Activated CD4-positive, alpha-beta T cell treated with anti-CD3 and anti-CD28 coated beads for 36 hours (primary cell): Measurements from ENCODE around the gene GCNT3. TPM values are rescaled to one million over a fixed set of nuclear protein-coding genes. Genes with fewer than 3 reads are reported as not detected.

ENCODE experiments used
- ATAC-seq: fragments of 200-7000 bp; cut with Tn5 transposase; one replicate; pipeline ENCODE4 v1.10.0; 2021; ENCODE audit warnings: mild to moderate bottlenecking, moderate library complexity
- CTCF ChIA-PET: fragments of 350-600 bp; sonication (Branson Sonifier 250); formaldehyde crosslinking; loops from one replicate; lab custom pipeline; 2021; ENCODE audit warnings: antibody characterized with exemption; lab: Charles Lee
- POLR2A ChIA-PET: fragments of 350-600 bp; sonication (Branson Sonifier 250); formaldehyde crosslinking; loops from one replicate; lab custom pipeline; 2021; ENCODE audit warnings: antibody characterized with exemption, inconsistent platforms; lab: Charles Lee
- DNase-seq: peaks from one replicate; pipeline ENCODE4 v3.0.0-alpha.2; 2020
- H3K27ac Mint-ChIP-seq: one replicate; pipeline ENCODE4 v1.8.0; 2021; ENCODE audit warnings: mixed read lengths
- H3K27me3 Mint-ChIP-seq: one replicate; pipeline ENCODE4 v1.8.0; 2021; ENCODE audit warnings: mixed read lengths
- H3K36me3 Mint-ChIP-seq: one replicate; pipeline ENCODE4 v1.8.0; 2021; ENCODE audit warnings: low read depth, mixed read lengths
- H3K4me1 Mint-ChIP-seq: one replicate; pipeline ENCODE4 v1.8.0; 2021; ENCODE audit warnings: mixed read lengths
- H3K4me3 Mint-ChIP-seq: one replicate; pipeline ENCODE4 v1.8.0; 2021; ENCODE audit warnings: mild to moderate bottlenecking, moderate library complexity, mixed read lengths
- H3K9me3 Mint-ChIP-seq: one replicate; pipeline ENCODE4 v1.8.0; 2021; ENCODE audit warnings: low read depth, mixed read lengths
- intact Hi-C, 2 experiments: fragments of 100-400 bp; cut with DNase I in 1 of 2; cut with micrococcal nuclease in 1 of 2; formaldehyde crosslinking; loops; one replicate each; pipeline versions ENCODE4 v1.14.2 to v1.15.1; 2022 to 2024; cut with DNase I, micrococcal nuclease
- total RNA-seq, 2 experiments: library from RNA; stranded (reverse); gene quantifications; one replicate each; pipeline ENCODE4 v1.2.3, GENCODE V29; 2021

The GCNT3 gene
- total RNA-seq, 2 experiments from 2014 or later: not detected

- POLR2A ChIA-PET: interaction anchor here (0.7 kb wide), 2 partner anchors 67 to 599 kb away, joined by 4 to 10 read pairs; no protein-coding TSS in a partner anchor
- CTCF ChIA-PET: interaction anchor here (0.6 to 1.2 kb wide), 6 partner anchors 14 to 591 kb away, joined by 3 to 4 read pairs (median 3); no protein-coding TSS in a partner anchor
- H3K9me3 Mint-ChIP-seq: no peaks in the 10 kb centered on the region
Measured at GRCh38 chr15:59591356-59591755, 20.2 kb upstream of the GCNT3 start.

GRCh38 chr15:59594493-59594942 is 17.1 kb upstream of the GCNT3 start:
- H3K36me3 Mint-ChIP-seq: no peaks in the 10 kb centered on the region
- H3K9me3 Mint-ChIP-seq: no peaks in the 10 kb centered on the region
- no peak overlapping the region for H3K4me3 Mint-ChIP-seq
- POLR2A ChIA-PET: no interaction called here
- no peak overlapping the region for H3K27ac Mint-ChIP-seq
- no peak for ATAC-seq
- H3K27me3 Mint-ChIP-seq: peaks cover 4% of the 10 kb centered on the region
- no peak for DNase-seq
- CTCF ChIA-PET: interaction anchor here (0.9 to 1.0 kb wide), 2 partner anchors 10 to 17 kb away, joined by 3 read pairs; partner anchors contain the start of gene GCNT3
- intact Hi-C loops: no loop called here
- peaks cover 18% of the 10 kb centered on the region for H3K4me1 Mint-ChIP-seq

More at GRCh38 chr15:59591356-59591755, 20.2 kb upstream of the GCNT3 start:
- Mint-ChIP-seq H3K4me1 (peaks cover 30% of the 10 kb centered on the region), H3K27ac (no peak overlapping the region), H3K4me3 (no peak overlapping the region), H3K27me3 (peaks cover 4% of the 10 kb centered on the region), H3K36me3 (no peaks in the 10 kb centered on the region)
- intact Hi-C loops: loop anchor here in 1 of 2 experiments (2.0 kb wide), 1 partner anchor 97 kb away; the partner anchor contains the start of gene BNIP2
- no peak for DNase-seq
- no peak for ATAC-seq

DNA sequence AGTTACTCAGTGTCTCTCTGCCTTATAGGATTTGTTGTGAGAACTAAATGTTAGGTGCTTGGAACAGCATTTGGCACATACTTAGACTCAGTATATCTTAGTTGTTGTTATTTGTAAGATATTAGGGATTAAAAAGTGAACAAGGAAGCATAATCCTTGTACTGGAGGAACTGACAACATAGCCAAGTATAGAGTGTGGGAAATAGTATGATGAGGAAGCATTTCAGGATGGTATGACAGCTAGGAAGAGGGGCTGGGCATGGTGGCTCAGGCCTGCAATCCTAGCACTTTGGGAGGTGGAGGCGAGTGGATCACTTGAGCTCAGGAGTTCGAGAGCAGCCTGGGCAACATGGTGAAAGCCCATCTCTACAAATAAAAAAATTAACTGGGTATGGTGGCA is 16.6 kb upstream of the GCNT3 start:
- Mint-ChIP-seq H3K27me3 (peaks cover 4% of the 10 kb centered on the region), H3K36me3 (peaks cover under 1% of the 10 kb centered on the region), H3K4me1 (peaks cover 13% of the 10 kb centered on the region), H3K9me3 (no peaks in the 10 kb centered on the region), H3K27ac (no peak overlapping the region), H3K4me3 (no peak overlapping the region)
- CTCF ChIA-PET: interaction anchor here (0.9 kb wide), 1 partner anchor 11 kb away, joined by 3 read pairs; no protein-coding TSS in a partner anchor
- DNase-seq (no peak), ATAC-seq (no peak)
- intact Hi-C loops: no loop called here
- POLR2A ChIA-PET: no interaction called here

GRCh38 chr15:59595434-59595915 is 16.1 kb upstream of the GCNT3 start:
- Mint-ChIP-seq H3K27me3 (peaks cover 4% of the 10 kb centered on the region), H3K4me1 (peaks cover 9% of the 10 kb centered on the region), H3K36me3 (peaks cover 2% of the 10 kb centered on the region), H3K9me3 (no peaks in the 10 kb centered on the region), H3K27ac (no peak overlapping the region), H3K4me3 (no peak overlapping the region)
- POLR2A ChIA-PET: interaction anchor here (0.5 kb wide), 1 partner anchor 64 kb away, joined by 6 read pairs; no protein-coding TSS in a partner anchor
- ATAC-seq (no peak), DNase-seq (no peak)
- intact Hi-C loops: no loop called here
- CTCF ChIA-PET: no interaction called here

GRCh38 chr15:59596640-59597039 is 14.9 kb upstream of the GCNT3 start:
- POLR2A ChIA-PET: no interaction called here

DNA sequence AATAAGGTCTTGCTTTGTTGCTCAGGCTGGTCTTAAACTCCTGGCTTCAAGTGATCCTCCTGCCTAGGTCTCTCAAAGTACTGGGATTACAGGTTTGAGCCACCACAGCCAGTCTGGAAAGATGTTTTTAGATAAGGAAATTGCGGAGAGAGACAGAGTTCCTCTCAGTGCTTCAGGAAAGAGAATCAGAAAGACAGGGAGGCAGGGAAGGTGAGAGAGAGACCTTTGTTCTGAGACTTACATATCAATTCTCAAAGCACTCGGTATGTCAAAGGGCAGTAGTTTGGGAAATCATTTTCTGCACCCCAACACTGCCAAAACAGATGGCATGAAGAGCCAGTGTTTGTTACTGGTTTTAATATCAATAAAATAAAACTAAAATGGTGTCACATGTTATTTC is 13.1 kb upstream of the GCNT3 start:
- intact Hi-C loops: no loop called here
- H3K27me3 Mint-ChIP-seq: peaks cover 9% of the 10 kb centered on the region
- H3K27ac Mint-ChIP-seq: no peak overlapping the region
- no peaks in the 10 kb centered on the region for H3K4me1 Mint-ChIP-seq
- peaks cover 2% of the 10 kb centered on the region for H3K36me3 Mint-ChIP-seq
- H3K9me3 Mint-ChIP-seq: peaks cover 7% of the 10 kb centered on the region
- DNase-seq (no peak), ATAC-seq (no peak)
- no peak overlapping the region for H3K4me3 Mint-ChIP-seq
- CTCF ChIA-PET: no interaction called here
- POLR2A ChIA-PET: no interaction called here

More at GRCh38 chr15:59596640-59597039, 14.9 kb upstream of the GCNT3 start:
- Mint-ChIP-seq H3K27ac (no peak overlapping the region), H3K4me1 (peaks cover under 1% of the 10 kb centered on the region), H3K36me3 (peaks cover 2% of the 10 kb centered on the region), H3K27me3 (peaks cover 4% of the 10 kb centered on the region), H3K4me3 (no peak overlapping the region), H3K9me3 (peaks cover 6% of the 10 kb centered on the region)
- intact Hi-C loops: no loop called here
- ATAC-seq (no peak), DNase-seq (no peak)
- CTCF ChIA-PET: interaction anchor here (0.6 kb wide), 1 partner anchor 27 kb away, joined by 4 read pairs; no protein-coding TSS in a partner anchor

DNA sequence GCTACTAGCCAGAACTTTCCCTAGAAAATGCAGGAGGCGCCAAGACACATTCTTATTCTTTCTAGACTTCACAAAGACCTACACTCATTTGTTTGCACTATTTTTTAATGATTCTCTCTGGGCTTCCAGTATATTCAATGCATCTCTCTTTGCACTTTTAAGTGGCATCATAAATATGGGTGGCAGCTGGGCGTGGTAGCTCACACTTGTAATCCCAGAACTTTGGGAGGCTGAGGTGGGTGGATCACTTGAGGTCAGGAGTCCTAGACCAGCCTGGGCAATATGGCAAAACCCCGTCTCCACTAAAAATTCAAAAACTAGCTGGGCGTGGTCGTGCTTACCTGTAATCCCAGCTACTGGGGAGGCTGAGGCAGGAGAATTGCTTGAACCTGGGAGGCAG is 5.6 kb upstream of the GCNT3 start:
- H3K27ac Mint-ChIP-seq: no peak overlapping the region
- H3K27me3 Mint-ChIP-seq: peaks cover 12% of the 10 kb centered on the region
- POLR2A ChIA-PET: no interaction called here
- peaks cover 15% of the 10 kb centered on the region for H3K9me3 Mint-ChIP-seq
- DNase-seq: no peak
- ATAC-seq: no peak
- CTCF ChIA-PET: interaction anchor here (0.6 to 1.4 kb wide), 4 partner anchors 15 to 186 kb away, joined by 3 to 4 read pairs (median 3); no protein-coding TSS in a partner anchor
- H3K4me1 Mint-ChIP-seq: no peaks in the 10 kb centered on the region
- no peaks in the 10 kb centered on the region for H3K36me3 Mint-ChIP-seq
- intact Hi-C loops: no loop called here
- no peak overlapping the region for H3K4me3 Mint-ChIP-seq

- intact Hi-C loops: no loop called here
- POLR2A ChIA-PET: no interaction called here
Measured at GRCh38 chr15:59609730-59610712, 1.6 kb upstream of the GCNT3 start.

DNA sequence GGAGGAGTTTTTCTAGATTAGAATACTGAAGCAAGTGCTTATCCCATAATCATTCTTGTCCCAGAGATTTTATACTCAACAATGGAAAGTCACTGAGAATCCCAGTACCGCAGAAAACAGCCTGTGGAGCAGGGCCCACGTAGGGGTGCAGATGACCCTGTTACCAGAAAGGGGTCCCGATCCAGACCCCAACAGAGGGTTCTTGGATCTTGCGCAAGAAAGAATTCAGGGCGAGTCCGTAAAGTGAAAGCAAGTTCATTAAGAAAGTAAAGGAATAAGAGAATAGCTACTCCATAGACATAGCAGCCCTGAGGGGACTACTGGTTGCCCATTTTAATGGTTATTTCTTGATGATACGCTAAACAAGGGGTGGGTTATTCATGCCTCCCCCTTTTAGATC is 2.6 kb downstream of the GCNT3 start:
- H3K36me3 Mint-ChIP-seq: no peaks in the 10 kb centered on the region
- DNase-seq (no peak), ATAC-seq (no peak)
- H3K27ac Mint-ChIP-seq: no peak overlapping the region
- POLR2A ChIA-PET: no interaction called here
- no peak overlapping the region for H3K4me3 Mint-ChIP-seq
- CTCF ChIA-PET: interaction anchor here (0.7 to 1.9 kb wide), 4 partner anchors 21 to 834 kb away, joined by 3 to 4 read pairs (median 3); no protein-coding TSS in a partner anchor
- H3K27me3 Mint-ChIP-seq: peaks cover 24% of the 10 kb centered on the region
- no peaks in the 10 kb centered on the region for H3K9me3 Mint-ChIP-seq
- intact Hi-C loops: no loop called here
- H3K4me1 Mint-ChIP-seq: peaks cover 4% of the 10 kb centered on the region

More at GRCh38 chr15:59609730-59610712, 1.6 kb upstream of the GCNT3 start:
- CTCF ChIA-PET: interaction anchor here (0.6 kb wide), 1 partner anchor 159 kb away, joined by 4 read pairs; no protein-coding TSS in a partner anchor
- ATAC-seq (no peak), DNase-seq (no peak)
- H3K4me1 Mint-ChIP-seq: peaks cover 2% of the 10 kb centered on the region
- no peak overlapping the region for H3K4me3 Mint-ChIP-seq
- H3K27me3 Mint-ChIP-seq: peaks cover 14% of the 10 kb centered on the region
- no peak overlapping the region for H3K27ac Mint-ChIP-seq
- H3K9me3 Mint-ChIP-seq: no peaks in the 10 kb centered on the region
- H3K36me3 Mint-ChIP-seq: no peaks in the 10 kb centered on the region

- Mint-ChIP-seq H3K36me3 (no peaks in the 10 kb centered on the region), H3K4me1 (peaks cover 4% of the 10 kb centered on the region), H3K27me3 (peaks cover 24% of the 10 kb centered on the region), H3K4me3 (no peak overlapping the region), H3K27ac (no peak overlapping the region), H3K9me3 (no peaks in the 10 kb centered on the region)
- DNase-seq (no peak), ATAC-seq (no peak)
- intact Hi-C loops: no loop called here
- POLR2A ChIA-PET: no interaction called here
- CTCF ChIA-PET: interaction anchor here (0.6 kb wide), 2 partner anchors 659 to 1439 kb away, joined by 4 read pairs; no protein-coding TSS in a partner anchor
Measured at GRCh38 chr15:59615661-59616060, 4.1 kb downstream of the GCNT3 start.

DNA sequence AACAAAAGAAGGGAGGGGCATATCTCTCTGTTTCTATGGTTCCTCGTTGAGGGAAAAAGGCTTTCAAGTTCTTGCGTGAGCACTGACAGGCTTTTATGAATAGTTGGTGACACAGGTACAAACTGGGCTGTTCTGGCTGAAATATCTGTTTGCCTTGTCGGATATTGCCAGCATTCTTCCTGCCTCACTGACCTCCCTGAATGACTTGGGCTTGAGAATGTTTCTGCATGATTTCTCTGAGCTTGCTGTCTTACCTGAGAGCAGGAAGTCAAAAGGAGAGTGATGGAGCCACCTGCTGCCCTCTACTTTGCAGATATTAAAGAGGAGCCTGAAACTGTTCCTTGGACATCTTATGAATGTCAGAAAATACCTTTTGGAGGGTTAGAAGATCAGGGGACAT is 4.8 kb downstream of the GCNT3 start:
- peaks cover 4% of the 10 kb centered on the region for H3K4me1 Mint-ChIP-seq
- H3K27me3 Mint-ChIP-seq: peaks cover 24% of the 10 kb centered on the region
- POLR2A ChIA-PET: no interaction called here
- no peak overlapping the region for H3K27ac Mint-ChIP-seq
- no peaks in the 10 kb centered on the region for H3K9me3 Mint-ChIP-seq
- CTCF ChIA-PET: interaction anchor here (0.6 to 1.5 kb wide), 5 partner anchors 9 to 1440 kb away, joined by 3 to 6 read pairs (median 4); no protein-coding TSS in a partner anchor
- intact Hi-C loops: no loop called here
- no peak overlapping the region for H3K4me3 Mint-ChIP-seq
- DNase-seq (no peak), ATAC-seq (no peak)
- no peaks in the 10 kb centered on the region for H3K36me3 Mint-ChIP-seq
